CD14-positive monocyte (primary cell): Measurements from ENCODE around the gene MASP1. TPM values are rescaled to one million over a fixed set of nuclear protein-coding genes. Genes with fewer than 3 reads are reported as not detected.

Experiments
- DNase-seq, 3 donors: peaks; one replicate each; pipeline ENCODE4 v3.0.0-alpha.2; 2011 to 2022
- H2AFZ ChIP-seq: 2 replicates; pipeline ENCODE4 v1.6.0; 2012; ENCODE audit warnings: mild to moderate bottlenecking, low read depth, low read length, inconsistent platforms; ENCODE audit not compliant: insufficient read depth, poor library complexity, severe bottlenecking
- H3K27ac ChIP-seq, 2 donors: 1 replicate in 1 of 2; 2 replicates in 1 of 2; pipeline ENCODE4 v1.5.1; 2012 to 2013; ENCODE audit warnings: low read length in 2 of 2, control low read depth in 1 of 2, inconsistent platforms in 1 of 2, low read depth in 1 of 2, mild to moderate bottlenecking in 1 of 2
- H3K27me3 ChIP-seq, 2 donors: one replicate each; pipeline versions ENCODE4 v1.6.0 to v1.6.1; 2011 to 2013; ENCODE audit warnings: low read length in 2 of 2; ENCODE audit not compliant: control insufficient read depth in 2 of 2, insufficient read depth in 2 of 2
- H3K36me3 ChIP-seq, 2 donors: replicated peaks in 1 of 2; 1 replicate in 1 of 2; 2 replicates in 1 of 2; pipeline versions ENCODE4 v1.5.1 to v1.6.1; 2012 to 2013; ENCODE audit warnings: low read length in 2 of 2, control low read depth in 1 of 2, inconsistent platforms in 1 of 2, mild to moderate bottlenecking in 1 of 2; ENCODE audit not compliant: insufficient read depth in 2 of 2, control insufficient read depth in 1 of 2
- H3K4me1 ChIP-seq, 2 donors: 1 replicate in 1 of 2; 2 replicates in 1 of 2; pipeline versions ENCODE4 v1.5.1 to v1.6.1; 2012 to 2013; ENCODE audit warnings: low read length in 2 of 2, control low read depth in 1 of 2, inconsistent platforms in 1 of 2, mild to moderate bottlenecking in 1 of 2, moderate library complexity in 1 of 2; ENCODE audit not compliant: insufficient read depth in 2 of 2, control insufficient read depth in 1 of 2
- H3K4me2 ChIP-seq: replicated peaks from 2 replicates; pipeline ENCODE3; 2012; ENCODE audit warnings: low read length, moderate library complexity, mild to moderate bottlenecking; ENCODE audit not compliant: poor library complexity, severe bottlenecking; ENCODE audit errors: extremely low read depth
- H3K4me3 ChIP-seq, 3 experiments: fragments of 200-600 bp in 1 of 3; sonication (generic) in 1 of 3; replicated peaks in 1 of 3; 1 replicate in 2 of 3; 2 replicates in 1 of 3; pipeline ENCODE4 v1.5.1; 2011 to 2013; ENCODE audit warnings: low read length in 3 of 3, mild to moderate bottlenecking in 3 of 3, control low read depth in 2 of 3, low read depth in 2 of 3, inconsistent platforms in 1 of 3, moderate library complexity in 1 of 3
- H3K79me2 ChIP-seq: 2 replicates; pipeline ENCODE4 v1.6.0; 2012; ENCODE audit warnings: mild to moderate bottlenecking, control low read depth, inconsistent platforms, low read length, moderate library complexity; ENCODE audit not compliant: insufficient read depth
- H3K9ac ChIP-seq: 2 replicates; pipeline ENCODE4 v1.6.0; 2017; ENCODE audit warnings: low read length, mild to moderate bottlenecking; ENCODE audit not compliant: insufficient read depth, poor library complexity, severe bottlenecking
- H3K9me3 ChIP-seq, 2 donors: replicated peaks in 1 of 2; 1 replicate in 1 of 2; 2 replicates in 1 of 2; pipeline versions ENCODE4 v1.5.1 to v1.6.1; 2012 to 2013; ENCODE audit warnings: low read length in 2 of 2, control low read depth in 1 of 2; ENCODE audit not compliant: control insufficient read depth in 1 of 2, insufficient read depth in 1 of 2
- H4K20me1 ChIP-seq: 2 replicates; pipeline ENCODE4 v1.6.0; 2012; ENCODE audit warnings: mild to moderate bottlenecking, low read length, control low read depth, moderate library complexity; ENCODE audit not compliant: insufficient read depth
- H3K27ac Mint-ChIP-seq, 7 donors: one replicate each; pipeline ENCODE4 v1.8.0; 2020; ENCODE audit warnings: mild to moderate bottlenecking in 7 of 7, mixed read lengths in 7 of 7, moderate library complexity in 6 of 7, inconsistent platforms in 2 of 7
- H3K27me3 Mint-ChIP-seq, 3 donors: one replicate each; pipeline ENCODE4 v1.8.0; 2021 to 2022; ENCODE audit warnings: low read depth in 3 of 3, mild to moderate bottlenecking in 3 of 3, mixed read lengths in 3 of 3, moderate library complexity in 3 of 3, inconsistent platforms in 1 of 3
- H3K36me3 Mint-ChIP-seq, 2 donors: one replicate each; pipeline ENCODE4 v1.8.0; 2020; ENCODE audit warnings: mixed read lengths in 2 of 2, inconsistent platforms in 1 of 2, mild to moderate bottlenecking in 1 of 2
- H3K4me1 Mint-ChIP-seq: one replicate; pipeline ENCODE4 v1.8.0; 2020; ENCODE audit warnings: mild to moderate bottlenecking, mixed read lengths
- H3K4me3 Mint-ChIP-seq, 2 donors: one replicate each; pipeline ENCODE4 v1.8.0; 2020; ENCODE audit warnings: mild to moderate bottlenecking in 2 of 2, mixed read lengths in 2 of 2, moderate library complexity in 1 of 2
- H3K9me3 Mint-ChIP-seq, 7 donors: one replicate each; pipeline ENCODE4 v1.8.0; 2020 to 2022; ENCODE audit warnings: mixed read lengths in 7 of 7, mild to moderate bottlenecking in 6 of 7, moderate library complexity in 6 of 7, inconsistent platforms in 2 of 7
- CTCF ChIP-seq: fragments of 200-600 bp; IDR thresholded peaks from one replicate; pipeline ENCODE4 v1.8.0; 2022; ENCODE audit warnings: antibody characterized with exemption, mild to moderate bottlenecking
- WGBS: methylation state at CpG from one replicate; pipeline ENCODE4 v1.1.5; 2013; ENCODE audit warnings: missing lambda C conversion rate; ENCODE audit not compliant: insufficient coverage; 5-methylcytosine and 5-hydroxymethylcytosine counted together
- intact Hi-C, 2 donors: fragments of 100-400 bp; cut with micrococcal nuclease; formaldehyde crosslinking; loops; one replicate each; pipeline versions ENCODE4 v1.15.0 to v1.15.1; 2023
- polyA plus RNA-seq, 3 donors: library from polyadenylated mRNA; depleted of rRNA in 1 of 3; unstranded in 2 of 3; stranded (reverse) in 1 of 3; fragments of 300-500 nt in 2 of 3; fragments of >200 nt in 1 of 3; fragmentation: Illumina TruSeq in 2 of 3; gene quantifications; 1 replicate in 2 of 3; 2 replicates in 1 of 3; pipeline ENCODE4 v1.2.3, GENCODE V29; 2012 to 2021

Gene MASP1
- polyA plus RNA-seq, 3 donors = not detected

GRCh38 chr3:187291001-187291511, 481 bp downstream of the MASP1 start:
- intact Hi-C loops = no loop called here
- no peaks in the 10 kb centered on the region for H3K9me3 Mint-ChIP-seq
- H3K4me3 Mint-ChIP-seq = peak overlapping the region in 1 of 2 donors; percentile 14
- no peaks in the 10 kb centered on the region for H4K20me1 ChIP-seq
- H3K36me3 Mint-ChIP-seq = no peaks in the 10 kb centered on the region
- H3K4me1 Mint-ChIP-seq = peaks cover 5% of the 10 kb centered on the region
- no peaks in the 10 kb centered on the region for H3K79me2 ChIP-seq
- no peak overlapping the region for H3K27ac Mint-ChIP-seq
- H2AFZ ChIP-seq = no peak overlapping the region
- no peak for TF ChIP-seq CTCF
- 32% methylated on average over 4 of the region's 6 CpGs for WGBS
- H3K9me3 ChIP-seq = no peaks in the 10 kb centered on the region
- peaks cover 0 to 3% of the 10 kb centered on the region in 2 donors for H3K4me1 ChIP-seq
- H3K27ac ChIP-seq = no peak overlapping the region
- H3K4me3 ChIP-seq = no peak overlapping the region
- no peak overlapping the region for H3K9ac ChIP-seq
- H3K27me3 Mint-ChIP-seq = peaks cover 7 to 10% (median 8%) of the 10 kb centered on the region in 3 donors
- no peaks in the 10 kb centered on the region for H3K36me3 ChIP-seq
- DNase-seq = no peak
- H3K27me3 ChIP-seq = peaks cover 0 to 21% of the 10 kb centered on the region in 2 donors
- H3K4me2 ChIP-seq = no peak overlapping the region

- no peak overlapping the region for H3K4me2 ChIP-seq
- 100% methylated on average over 1 of the region's 1 CpG for WGBS
Measured at GRCh38 chr3:187290503-187290902, 1.0 kb downstream of the MASP1 start.

More at GRCh38 chr3:187290503-187290902, 1.0 kb downstream of the MASP1 start:
- H3K9me3 Mint-ChIP-seq = no peaks in the 10 kb centered on the region
- Histone ChIP-seq H3K4me1 (peaks cover 0 to 3% of the 10 kb centered on the region in 2 donors), H3K79me2 (no peaks in the 10 kb centered on the region), H3K27ac (no peak overlapping the region), H3K9me3 (no peaks in the 10 kb centered on the region), H3K27me3 (peaks cover 0 to 21% of the 10 kb centered on the region in 2 donors), H2AFZ (no peak overlapping the region), H3K36me3 (no peaks in the 10 kb centered on the region), H3K9ac (no peak overlapping the region), H4K20me1 (no peaks in the 10 kb centered on the region), H3K4me3 (no peak overlapping the region)
- no peak overlapping the region for H3K4me3 Mint-ChIP-seq
- peaks cover 5% of the 10 kb centered on the region for H3K4me1 Mint-ChIP-seq
- no peak for DNase-seq
- peaks cover 7 to 10% (median 8%) of the 10 kb centered on the region in 3 donors for H3K27me3 Mint-ChIP-seq
- H3K36me3 Mint-ChIP-seq = no peaks in the 10 kb centered on the region
- no peak overlapping the region for H3K27ac Mint-ChIP-seq
- intact Hi-C loops = no loop called here
- TF ChIP-seq CTCF = no peak
